Measurements from ENCODE around the gene PRG2.

DNA sequence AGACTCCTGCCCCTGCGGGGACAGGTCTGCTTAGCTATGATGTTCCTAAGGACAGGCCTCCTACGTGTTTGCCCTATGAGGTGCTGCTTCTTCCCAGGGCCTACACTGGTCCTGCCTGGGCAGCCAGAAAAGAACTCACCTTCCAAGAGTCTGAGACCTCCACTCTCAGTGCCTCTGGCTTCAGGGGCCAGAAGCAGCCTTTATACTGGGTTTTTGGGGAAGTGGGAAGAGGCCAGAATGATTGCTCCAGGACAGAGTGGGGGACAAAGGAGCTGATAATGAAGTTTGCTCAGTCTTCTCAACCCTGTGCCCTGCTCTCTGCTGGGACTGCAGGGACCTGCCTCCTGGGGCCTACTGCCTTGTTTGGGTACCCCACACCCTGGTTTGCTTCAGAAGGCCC is 9.5 kb downstream of the PRG2 start, which contains the start of gene PRG3:
- TF ChIP-seq CTCF (IDR thresholded peaks at IDR 0.05) (no peak), CREM (CRISPR knock-in tag; IDR thresholded peaks at IDR 0.05) (no peak), ETV6 (CRISPR knock-in tag; IDR thresholded peaks at IDR 0.05) (no peak), FOXJ3 (CRISPR knock-in tag; IDR thresholded peaks at IDR 0.05; ENCODE audit: borderline replicate concordance) (no peak), MAX (CRISPR knock-in tag; IDR thresholded peaks at IDR 0.05) (no peak), NFE2L1 (CRISPR knock-in tag; IDR thresholded peaks at IDR 0.05) (no peak), ATF3 (CRISPR knock-in tag; conservative IDR thresholded peaks at IDR 0.05) (no peak)

Measured in WTC11 (cell line).